Measurements from ENCODE around the gene C9orf43. TPM values are rescaled to one million over a fixed set of nuclear protein-coding genes. Genes with fewer than 3 reads are reported as not detected.

C9orf43 gene
- total RNA-seq, 1 donor from 2014 or later = 0.14 TPM

DNA sequence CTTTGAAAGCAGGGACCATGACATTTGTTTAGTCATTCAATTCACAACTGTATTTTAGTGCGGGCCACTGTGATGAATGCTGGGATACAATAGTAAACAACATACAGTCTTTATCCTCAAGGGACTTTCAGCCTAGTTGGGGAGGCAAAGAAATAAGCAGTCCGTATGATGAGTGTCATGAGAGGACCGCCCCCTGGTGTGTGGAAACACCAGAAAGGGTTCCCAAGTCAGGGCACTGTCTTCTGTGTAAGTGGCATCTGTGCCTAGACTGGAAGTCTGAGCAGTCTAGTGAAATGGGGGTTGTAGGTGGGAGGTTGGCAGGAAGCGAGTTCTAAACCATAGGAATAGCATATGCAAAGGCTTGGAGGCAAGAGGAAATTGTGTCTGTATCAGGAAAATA, 6.8 kb downstream of the C9orf43 start:
- Histone ChIP-seq H3K4me1 (no peaks in the 10 kb centered on the region), H3K36me3 (no peaks in the 10 kb centered on the region), H3K9me3 (replicated peaks) (no peaks in the 10 kb centered on the region), H3K4me3 (no peak overlapping the region), H3K27me3 (ENCODE audit: low read depth) (no peaks in the 10 kb centered on the region), H3K27ac (replicated peaks) (no peak overlapping the region)
- intact Hi-C loops (cut with micrococcal nuclease) = no loop called here
- TF ChIP-seq CTCF (IDR thresholded peaks at IDR 0.05; ENCODE audit: borderline replicate concordance) = no peak
- DNase-seq = no peak

GRCh38 chr9:113421726-113422125, 11.2 kb downstream of the C9orf43 start:
- H3K27ac ChIP-seq (replicated peaks) = no peak overlapping the region
- H3K27me3 ChIP-seq (ENCODE audit: low read depth) = peaks cover 6% of the 10 kb centered on the region
- no peak overlapping the region for H3K4me3 ChIP-seq
- TF ChIP-seq CTCF (IDR thresholded peaks at IDR 0.05; ENCODE audit: borderline replicate concordance) = no peak
- no peaks in the 10 kb centered on the region for H3K4me1 ChIP-seq
- H3K36me3 ChIP-seq = no peaks in the 10 kb centered on the region
- DNase-seq = no peak
- intact Hi-C loops (cut with micrococcal nuclease) = no loop called here
- H3K9me3 ChIP-seq (replicated peaks) = no peaks in the 10 kb centered on the region

DNA sequence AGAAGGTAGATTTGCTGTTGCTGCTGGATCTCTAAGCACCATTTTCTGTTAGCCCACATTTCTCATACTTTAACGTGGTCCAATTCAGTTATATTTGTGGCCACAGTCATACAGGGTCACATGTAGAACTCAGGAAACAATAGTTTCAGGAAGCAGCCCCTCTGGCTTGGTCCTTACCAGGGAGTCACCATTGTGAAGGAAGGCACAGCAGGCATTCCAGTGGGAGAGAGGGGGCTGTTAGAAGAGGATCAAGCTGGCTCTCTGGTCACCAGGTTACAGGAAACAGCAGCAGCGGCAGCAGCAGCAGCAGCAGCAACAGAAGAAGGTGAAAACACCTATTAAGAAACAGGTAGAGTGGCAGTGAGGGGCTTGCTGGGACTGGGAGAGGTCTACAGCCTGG, 14.5 kb downstream of the C9orf43 start:
- TF ChIP-seq CTCF (IDR thresholded peaks at IDR 0.05; ENCODE audit: borderline replicate concordance) = no peak
- intact Hi-C loops (cut with micrococcal nuclease) = no loop called here
- no peaks in the 10 kb centered on the region for H3K9me3 ChIP-seq (replicated peaks)
- H3K4me3 ChIP-seq = no peak overlapping the region
- DNase-seq = no peak
- peaks cover 6% of the 10 kb centered on the region for H3K27me3 ChIP-seq (ENCODE audit: low read depth)
- H3K27ac ChIP-seq (replicated peaks) = no peak overlapping the region
- no peaks in the 10 kb centered on the region for H3K36me3 ChIP-seq
- H3K4me1 ChIP-seq = no peaks in the 10 kb centered on the region

DNA sequence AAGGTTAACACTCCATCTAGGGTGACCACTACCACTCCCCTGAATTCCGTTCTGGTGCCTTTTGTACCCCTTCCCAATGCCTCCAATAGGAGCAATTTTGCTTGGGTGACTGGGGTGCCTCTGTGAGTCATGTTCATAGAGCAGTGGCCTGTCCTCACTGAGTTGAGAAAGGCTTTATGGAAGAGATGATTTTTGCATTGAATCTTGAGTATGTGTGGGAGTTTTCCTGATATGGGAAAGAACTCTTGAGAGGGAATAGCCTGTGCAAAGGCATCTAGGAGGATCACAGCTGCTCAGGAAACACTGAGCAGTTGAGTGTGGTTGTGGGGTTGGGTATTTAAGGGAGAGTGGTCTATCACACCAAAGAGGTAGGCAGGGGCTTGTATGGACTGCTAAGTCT, 16.2 kb downstream of the C9orf43 start:
- Histone ChIP-seq H3K9me3 (replicated peaks) (no peaks in the 10 kb centered on the region), H3K4me3 (no peak overlapping the region), H3K4me1 (no peaks in the 10 kb centered on the region), H3K36me3 (no peaks in the 10 kb centered on the region), H3K27me3 (ENCODE audit: low read depth) (peaks cover 6% of the 10 kb centered on the region), H3K27ac (replicated peaks) (no peak overlapping the region)
- no peak for TF ChIP-seq CTCF (IDR thresholded peaks at IDR 0.05; ENCODE audit: borderline replicate concordance)
- intact Hi-C loops (cut with micrococcal nuclease) = no loop called here
- DNase-seq = no peak

DNA sequence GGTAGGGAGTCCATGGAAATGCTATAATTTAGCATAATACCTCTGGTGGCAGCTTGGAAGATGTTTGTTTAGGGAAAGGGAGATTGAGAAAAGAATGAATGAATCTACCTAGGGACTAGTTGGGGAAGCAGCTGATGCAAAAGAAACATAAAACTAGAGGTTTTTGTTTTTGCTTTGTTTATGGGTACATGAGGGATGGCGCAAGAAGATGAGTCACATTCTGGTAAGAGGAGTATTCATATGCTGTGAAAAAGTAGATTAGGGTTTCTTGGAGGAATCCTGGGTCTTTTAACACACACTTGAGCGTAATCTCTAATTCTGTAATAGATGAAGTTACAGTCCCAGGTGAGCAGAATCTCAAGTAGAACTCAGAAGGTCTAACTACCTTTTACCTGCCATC, 17.1 kb downstream of the C9orf43 start:
- no peak for DNase-seq
- TF ChIP-seq CTCF (IDR thresholded peaks at IDR 0.05; ENCODE audit: borderline replicate concordance) = no peak
- Histone ChIP-seq H3K36me3 (no peaks in the 10 kb centered on the region), H3K9me3 (replicated peaks) (no peaks in the 10 kb centered on the region), H3K4me1 (no peaks in the 10 kb centered on the region), H3K27me3 (ENCODE audit: low read depth) (peaks cover 6% of the 10 kb centered on the region), H3K27ac (replicated peaks) (no peak overlapping the region), H3K4me3 (no peak overlapping the region)
- intact Hi-C loops (cut with micrococcal nuclease) = no loop called here

Data from left ventricle myocardium inferior (tissue), 1 donor.